Endothelial cell of umbilical vein (primary cell): ENCODE measurements around the gene ATP6V1G1.

Source experiments
- CTCF ChIP-seq, 2 donors: IDR thresholded peaks; 1 replicate in 1 of 2; 2 replicates in 1 of 2; pipeline ENCODE4 v1.5.1; 2011; ENCODE audit warnings: low read length in 2 of 2, mild to moderate bottlenecking in 2 of 2, moderate library complexity in 2 of 2, control low read depth in 1 of 2, inconsistent platforms in 1 of 2, low read depth in 1 of 2; ENCODE audit not compliant: insufficient read depth in 1 of 2; ENCODE audit errors: extremely low read depth in 1 of 2
- EZH2 ChIP-seq: IDR thresholded peaks from 2 replicates; pipeline ENCODE4 v1.6.1; 2012; ENCODE audit warnings: borderline replicate concordance, low read depth, mild to moderate bottlenecking, moderate library complexity, low read length, inconsistent platforms; ENCODE audit not compliant: severe bottlenecking
- MAX ChIP-seq: IDR thresholded peaks from 2 replicates; pipeline ENCODE4 v1.6.1; 2011; ENCODE audit not compliant: insufficient read depth, insufficient read length
- POLR2AphosphoS5 ChIP-seq: IDR thresholded peaks from 2 replicates; pipeline ENCODE4 v1.6.1; 2012; ENCODE audit warnings: low read depth, mild to moderate bottlenecking, control low read depth, low read length, moderate library complexity; ENCODE audit not compliant: insufficient read depth

- TF ChIP-seq CTCF (IDR thresholded peaks at IDR 0.05; ENCODE audit: extremely low read depth in 1 of 2, insufficient read depth in 1 of 2, low read depth in 1 of 2, low read length in 2 of 2) (no peak), EZH2 (no peak), POLR2AphosphoS5 (no peak), MAX (no peak)
Observed at GRCh38 chr9:114572199-114572598, 15.4 kb upstream of the ATP6V1G1 start.
